Kidney epithelial cell (primary cell): Measurements from ENCODE around the gene EFS. TPM values are rescaled to one million over a fixed set of nuclear protein-coding genes. Genes with fewer than 3 reads are reported as not detected.
A peak's percentile ranks its signal among the peaks of the same experiment; 100 is the strongest.

ENCODE experiments used
- DNase-seq: peaks from one replicate; pipeline ENCODE4 v3.0.0-alpha.2; 2010; ENCODE audit warnings: low read depth
- H3K27me3 ChIP-seq: 2 replicates; pipeline ENCODE4 v1.6.0; 2011; ENCODE audit warnings: low read length; ENCODE audit not compliant: control insufficient read depth, insufficient read depth
- H3K36me3 ChIP-seq: 2 replicates; pipeline ENCODE4 v1.5.1; 2011; ENCODE audit warnings: low read length; ENCODE audit not compliant: control insufficient read depth, insufficient read depth
- H3K4me3 ChIP-seq: 2 replicates; pipeline ENCODE4 v1.5.1; 2011; ENCODE audit warnings: low read depth, mild to moderate bottlenecking, control low read depth, low read length
- total RNA-seq: library from RNA; depleted of rRNA; stranded (reverse); fragments of >200 nt; gene quantifications from 2 replicates; pipeline ENCODE4 v1.2.3, GENCODE V29; 2015
- TF ChIP-seq, protein P1 (sequence below): IDR thresholded peaks from 2 replicates; pipeline ENCODE4 v1.5.1; 2011; ENCODE audit warnings: mild to moderate bottlenecking, moderate library complexity, low read length, control low read depth, inconsistent platforms; ENCODE audit not compliant: insufficient read depth, poor library complexity, severe bottlenecking

Gene EFS
- total RNA-seq, 1 donor from 2014 or later = 10.8 TPM

DNA sequence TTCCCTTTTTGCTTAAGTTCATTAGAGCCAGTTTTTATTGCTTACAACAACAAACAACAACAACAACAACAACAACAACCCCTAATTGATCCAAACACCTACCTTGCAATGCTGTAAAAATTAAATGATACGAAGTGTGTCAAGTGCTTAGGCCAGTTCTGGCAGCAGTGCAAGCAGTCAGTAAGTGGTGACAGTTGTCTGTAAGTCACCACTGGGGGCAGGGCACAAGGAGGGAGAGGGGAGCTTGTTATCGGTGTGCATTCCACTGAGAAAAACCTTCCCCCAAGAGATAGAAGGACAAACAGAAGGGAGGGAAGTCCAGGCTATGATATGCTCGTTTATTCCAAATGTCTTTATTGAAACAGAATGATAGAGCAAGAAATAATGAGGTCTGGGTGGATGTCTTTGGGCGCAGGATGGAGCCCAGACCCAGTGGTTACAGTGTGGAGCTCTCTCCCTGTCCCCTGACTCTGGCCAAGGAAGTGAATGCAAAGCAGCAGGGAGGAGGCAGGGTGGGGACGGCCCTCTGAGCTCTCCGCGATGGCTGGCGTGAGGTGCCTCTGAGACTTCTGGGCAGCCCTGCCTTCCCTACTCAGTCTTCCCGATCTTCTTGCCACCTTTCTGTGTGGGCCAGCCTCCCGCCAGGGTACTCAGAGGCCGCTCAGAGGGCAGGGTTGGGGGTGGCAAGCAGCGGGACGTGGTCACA lies 18.8 kb downstream of the EFS start:
- H3K4me3 ChIP-seq = no peak overlapping the region
- no peak for DNase-seq
- H3K27me3 ChIP-seq = no peaks in the 10 kb centered on the region
- TF ChIP-seq, protein P1, sequence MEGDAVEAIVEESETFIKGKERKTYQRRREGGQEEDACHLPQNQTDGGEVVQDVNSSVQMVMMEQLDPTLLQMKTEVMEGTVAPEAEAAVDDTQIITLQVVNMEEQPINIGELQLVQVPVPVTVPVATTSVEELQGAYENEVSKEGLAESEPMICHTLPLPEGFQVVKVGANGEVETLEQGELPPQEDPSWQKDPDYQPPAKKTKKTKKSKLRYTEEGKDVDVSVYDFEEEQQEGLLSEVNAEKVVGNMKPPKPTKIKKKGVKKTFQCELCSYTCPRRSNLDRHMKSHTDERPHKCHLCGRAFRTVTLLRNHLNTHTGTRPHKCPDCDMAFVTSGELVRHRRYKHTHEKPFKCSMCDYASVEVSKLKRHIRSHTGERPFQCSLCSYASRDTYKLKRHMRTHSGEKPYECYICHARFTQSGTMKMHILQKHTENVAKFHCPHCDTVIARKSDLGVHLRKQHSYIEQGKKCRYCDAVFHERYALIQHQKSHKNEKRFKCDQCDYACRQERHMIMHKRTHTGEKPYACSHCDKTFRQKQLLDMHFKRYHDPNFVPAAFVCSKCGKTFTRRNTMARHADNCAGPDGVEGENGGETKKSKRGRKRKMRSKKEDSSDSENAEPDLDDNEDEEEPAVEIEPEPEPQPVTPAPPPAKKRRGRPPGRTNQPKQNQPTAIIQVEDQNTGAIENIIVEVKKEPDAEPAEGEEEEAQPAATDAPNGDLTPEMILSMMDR = no peak
- H3K36me3 ChIP-seq = no peaks in the 10 kb centered on the region

DNA sequence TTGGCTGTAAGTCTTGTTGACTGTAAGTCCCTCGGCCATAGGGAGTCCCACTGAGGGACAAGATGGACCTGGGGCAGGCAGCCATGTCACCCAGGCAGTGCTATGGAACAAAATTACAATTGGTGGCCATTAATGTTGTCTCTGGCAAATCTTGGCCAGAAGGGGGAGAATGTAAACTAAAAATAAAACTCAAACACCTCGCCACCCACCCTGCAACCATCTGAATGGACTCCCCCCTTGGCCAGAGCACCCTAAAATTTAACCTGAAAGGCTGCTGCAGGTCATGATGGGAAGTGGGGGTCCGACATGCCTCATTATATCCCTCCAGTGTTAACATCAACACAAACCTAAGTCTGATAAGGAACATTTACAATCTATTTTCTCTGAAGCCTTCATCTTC lies 20.5 kb downstream of the EFS start:
- TF ChIP-seq, protein P1 = no peak
- no peak for DNase-seq
- Histone ChIP-seq H3K27me3 (no peaks in the 10 kb centered on the region), H3K4me3 (no peak overlapping the region), H3K36me3 (no peaks in the 10 kb centered on the region)

DNA sequence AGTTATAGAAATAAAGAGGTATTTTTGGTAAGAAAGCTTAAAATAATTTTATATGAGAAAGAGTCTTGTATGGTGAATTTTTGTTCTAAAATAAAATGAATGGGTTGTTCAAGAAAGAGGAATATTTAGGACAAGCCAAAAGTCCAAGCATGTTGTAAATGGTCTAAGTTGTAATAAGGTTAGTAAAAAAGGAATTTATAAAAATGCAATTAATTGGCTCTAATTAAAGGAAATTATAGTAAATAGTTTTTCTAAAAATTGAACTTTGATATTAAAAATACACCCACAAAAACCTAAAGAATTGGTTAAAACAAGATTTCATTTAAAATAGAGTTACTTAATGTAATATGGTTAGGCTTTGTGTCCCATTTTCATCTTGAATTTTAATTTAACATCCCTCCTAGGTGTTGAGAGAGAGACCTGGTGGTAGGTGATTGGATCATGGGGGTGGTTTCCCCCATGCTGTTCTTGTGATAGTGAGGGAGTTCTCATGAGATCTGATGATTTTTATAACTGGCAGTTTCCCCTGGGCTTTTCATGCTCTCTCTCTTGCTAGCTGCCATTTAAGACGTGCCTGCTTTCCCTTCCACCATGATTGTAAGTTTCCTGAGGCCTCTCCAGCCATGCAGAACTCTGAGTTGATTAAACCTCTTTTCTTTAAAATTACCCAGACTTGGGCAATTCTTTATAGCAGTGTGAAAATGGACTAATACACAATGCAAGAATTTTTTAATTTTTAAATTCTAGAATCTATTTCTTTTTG lies 25.3 kb downstream of the EFS start:
- no peak for DNase-seq
- no peaks in the 10 kb centered on the region for H3K27me3 ChIP-seq
- no peaks in the 10 kb centered on the region for H3K36me3 ChIP-seq
- H3K4me3 ChIP-seq = no peak overlapping the region
- TF ChIP-seq, protein P1 = no peak

DNA sequence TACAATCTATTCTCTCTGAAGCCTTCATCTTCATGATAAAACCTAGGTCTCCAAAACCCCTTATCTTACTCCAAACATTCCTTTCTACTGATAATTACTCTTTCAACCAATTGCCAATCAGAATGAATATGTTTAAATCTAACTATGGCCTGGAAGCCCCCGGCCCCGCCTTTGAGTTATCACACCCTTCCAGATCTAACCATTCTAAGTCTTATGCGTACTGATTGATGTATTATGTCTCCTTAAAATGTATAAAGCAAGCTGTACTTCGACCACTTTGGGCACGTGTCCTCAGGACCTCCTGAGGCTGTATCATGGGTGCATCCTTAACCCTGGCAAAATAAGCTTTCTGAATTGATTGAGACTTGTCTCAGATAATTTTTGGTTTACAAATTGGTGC lies 29.3 kb downstream of the EFS start:
- Histone ChIP-seq H3K4me3 (no peak overlapping the region), H3K27me3 (no peaks in the 10 kb centered on the region), H3K36me3 (no peaks in the 10 kb centered on the region)
- DNase-seq = no peak
- TF ChIP-seq, protein P1 = no peak

DNA sequence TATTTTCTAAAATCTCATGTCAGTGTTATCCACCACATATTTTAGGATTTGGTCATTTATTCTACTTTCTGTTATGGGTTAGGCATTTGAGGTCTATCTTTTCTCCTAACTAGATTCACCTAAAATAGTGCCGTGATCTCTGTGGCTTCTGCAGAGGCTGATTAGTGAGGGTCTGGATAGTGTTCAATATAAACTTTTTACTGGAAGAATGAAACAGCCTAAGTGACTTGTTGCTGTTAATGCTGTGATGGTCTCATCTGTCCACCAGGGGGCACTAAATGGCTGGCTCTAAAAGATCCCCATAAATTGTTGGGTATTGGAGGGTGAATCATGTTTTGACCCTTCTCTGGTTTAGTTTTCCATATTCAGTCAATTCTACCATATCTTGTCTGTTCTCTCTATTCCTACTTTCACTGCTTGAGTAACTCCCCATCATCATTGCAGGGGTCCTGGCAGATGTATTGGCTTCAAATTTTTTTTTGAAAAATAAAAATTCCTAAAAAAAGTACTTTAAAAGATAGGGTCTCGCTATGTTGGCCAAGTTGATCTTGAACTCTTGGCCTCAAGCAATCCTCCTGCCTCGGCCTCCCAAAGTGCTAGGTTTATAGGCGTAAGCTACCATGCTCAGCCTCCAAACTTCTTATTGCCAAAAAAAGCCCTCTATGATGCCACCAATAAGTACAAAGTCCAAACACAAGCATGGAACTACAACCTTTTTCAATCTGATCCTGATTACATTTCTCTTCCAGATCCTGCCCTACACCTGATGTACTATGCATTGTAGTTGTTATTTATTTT lies 36.8 kb downstream of the EFS start:
- peak; percentile 31 for DNase-seq
- Histone ChIP-seq H3K4me3 (no peak overlapping the region), H3K36me3 (no peaks in the 10 kb centered on the region), H3K27me3 (no peaks in the 10 kb centered on the region)
- TF ChIP-seq, protein P1 = peak; percentile 82
